Measurements from ENCODE around the gene ZNF777.
"Not testable (repeated sequence)": the region's sequence is repeated elsewhere in the genome, so short reads cannot be mapped to it uniquely, and the experiment has no call there.

Gene ZNF777

GRCh38 chr7:149460493-149461277, at the start of gene ZNF777:
ZNF777 (minus strand) TSS chr7:149461062; CDS start chr7:149456022, 5,040 bp downstream.
- peak; percentile 86 for DNase-seq

- DNase-seq = no peak
Observed at GRCh38 chr7:149510248-149510647, 49.4 kb upstream of the ZNF777 start.

GRCh38 chr7:149509774-149510173, 48.9 kb upstream of the ZNF777 start:
- DNase-seq = no peak

GRCh38 chr7:149505551-149505950, 44.7 kb upstream of the ZNF777 start:
- no peak for DNase-seq

GRCh38 chr7:149501651-149502050, 40.8 kb upstream of the ZNF777 start:
- no peak for DNase-seq

GRCh38 chr7:149500910-149501309, 40.0 kb upstream of the ZNF777 start:
- no peak for DNase-seq

GRCh38 chr7:149500201-149500600, 39.3 kb upstream of the ZNF777 start:
- peak; percentile 12 for DNase-seq

GRCh38 chr7:149498811-149499210, 37.9 kb upstream of the ZNF777 start:
- DNase-seq = no peak

- peak; percentile 84 for DNase-seq
Observed at GRCh38 chr7:149497467-149498261, 36.8 kb upstream of the ZNF777 start, which contains the start of gene ZNF746. ZNF746 (minus strand) TSS chr7:149497809; CDS start chr7:149497536, 273 bp downstream.

GRCh38 chr7:149496642-149497391, 36.0 kb upstream of the ZNF777 start:
- peak; percentile 54 for DNase-seq

GRCh38 chr7:149495785-149496641, 35.2 kb upstream of the ZNF777 start:
- no peak for DNase-seq

GRCh38 chr7:149494738-149495368, 34.0 kb upstream of the ZNF777 start:
- DNase-seq = no peak

GRCh38 chr7:149493975-149494374, 33.1 kb upstream of the ZNF777 start:
- not testable (repeated sequence) for DNase-seq

- DNase-seq = no peak
Observed at GRCh38 chr7:149493366-149493765, 32.5 kb upstream of the ZNF777 start.

- DNase-seq = no peak
Observed at GRCh38 chr7:149490083-149490760, 29.4 kb upstream of the ZNF777 start.

- DNase-seq = no peak
Observed at GRCh38 chr7:149489391-149490024, 28.6 kb upstream of the ZNF777 start.

GRCh38 chr7:149479568-149479967, 18.7 kb upstream of the ZNF777 start:
- no peak for DNase-seq

- DNase-seq = no peak
Observed at GRCh38 chr7:149478754-149479153, 17.9 kb upstream of the ZNF777 start.

GRCh38 chr7:149477494-149478443, 16.9 kb upstream of the ZNF777 start:
- no peak for DNase-seq

Data from CD4-positive, alpha-beta T cell treated with Interleukin-12 subunit alpha and Interleukin-12 subunit beta, for 1 hour (primary cell).